Endothelial cell of umbilical vein (primary cell): ENCODE results near the gene RAD51B. TPM values are rescaled to one million over a fixed set of nuclear protein-coding genes. Genes with fewer than 3 reads are reported as not detected.

ENCODE experiments used
- BruUV-seq: library from RNA; stranded (reverse); fragments of 400-500 nt; replicated peaks from 2 replicates; lab custom pipeline; 2021; lab: Mats Ljungman, UMichigan
- CTCF ChIA-PET: fragments of 300-600, 350-600 bp; sonication (Branson Sonifier 250); formaldehyde crosslinking; loops from one replicate; lab custom pipeline; 2021; ENCODE audit warnings: antibody characterized with exemption, inconsistent platforms; lab: Charles Lee
- POLR2A ChIA-PET: fragments of 300-600, 350-600 bp; sonication (Branson Sonifier 250); formaldehyde crosslinking; loops from one replicate; lab custom pipeline; 2021; ENCODE audit warnings: antibody characterized with exemption, inconsistent platforms; lab: Charles Lee
- DNase-seq: peaks from one replicate; pipeline ENCODE4 v3.0.0-alpha.2; 2011; ENCODE audit warnings: low read depth, low spot score
- FAIRE-seq: peaks from 2 replicates; lab custom pipeline; 2011; peaks lifted over from hg19 to GRCh38; lab: Jason Lieb, UNC
- H2AFZ ChIP-seq: 2 replicates; pipeline ENCODE4 v1.6.0; 2012; ENCODE audit warnings: low read depth, low read length, control low read depth, inconsistent platforms
- H3K27ac ChIP-seq: 2 replicates; pipeline ENCODE4 v1.5.1; 2011; ENCODE audit warnings: low read depth, mild to moderate bottlenecking, control low read depth, low read length, moderate library complexity; ENCODE audit not compliant: insufficient read depth
- H3K27me3 ChIP-seq, 2 experiments: 2 replicates each; pipeline versions ENCODE4 v1.6.0 to v1.6.1; 2011; ENCODE audit warnings: low read length in 2 of 2, mixed read lengths in 1 of 2; ENCODE audit not compliant: control insufficient read depth in 2 of 2, insufficient read depth in 2 of 2
- H3K36me3 ChIP-seq, 2 experiments: 2 replicates in 1 of 2; 3 replicates in 1 of 2; pipeline ENCODE4 v1.5.1; 2011; ENCODE audit warnings: low read length in 2 of 2, mild to moderate bottlenecking in 1 of 2, moderate library complexity in 1 of 2; ENCODE audit not compliant: control insufficient read depth in 2 of 2, insufficient read depth in 2 of 2; ENCODE audit errors: extremely low read depth in 1 of 2
- H3K4me1 ChIP-seq: 3 replicates; pipeline ENCODE4 v1.5.1; 2011; ENCODE audit warnings: mild to moderate bottlenecking, low read length; ENCODE audit not compliant: control insufficient read depth, insufficient read depth; ENCODE audit errors: extremely low read depth
- H3K4me2 ChIP-seq: 2 replicates; pipeline ENCODE4 v1.6.1; 2011; ENCODE audit warnings: low read length, control low read depth, mixed read lengths; ENCODE audit not compliant: insufficient read depth
- H3K4me3 ChIP-seq, 3 experiments: fragments of 200-600 bp in 1 of 3; sonication (generic), shearing (Covaris generic) in 1 of 3; replicated peaks in 1 of 3; 2 replicates each; pipeline ENCODE4 v1.5.1; 2011 to 2016; ENCODE audit warnings: control low read depth in 3 of 3, low read length in 3 of 3, mild to moderate bottlenecking in 2 of 3, inconsistent platforms in 1 of 3, low read depth in 1 of 3, moderate library complexity in 1 of 3; ENCODE audit not compliant: insufficient read depth in 1 of 3
- H3K79me2 ChIP-seq: 2 replicates; pipeline ENCODE4 v1.6.0; 2012; ENCODE audit warnings: low read length, inconsistent platforms; ENCODE audit not compliant: control insufficient read depth, insufficient read depth
- H3K9ac ChIP-seq: replicated peaks from 2 replicates; pipeline ENCODE3; 2011; ENCODE audit warnings: low read length, control low read depth; ENCODE audit not compliant: insufficient read depth; ENCODE audit errors: extremely low read depth
- H3K9me1 ChIP-seq: replicated peaks from 3 replicates; pipeline ENCODE4 v1.6.0; 2011; ENCODE audit warnings: mild to moderate bottlenecking, low read length; ENCODE audit not compliant: control insufficient read depth, insufficient read depth; ENCODE audit errors: extremely low read depth
- H3K9me3 ChIP-seq: replicated peaks from 2 replicates; pipeline ENCODE4 v1.5.1; 2012; ENCODE audit warnings: low read length, inconsistent platforms; ENCODE audit not compliant: control insufficient read depth, insufficient read depth
- H4K20me1 ChIP-seq: replicated peaks from 2 replicates; pipeline ENCODE3; 2011; ENCODE audit warnings: mild to moderate bottlenecking, low read length; ENCODE audit not compliant: control insufficient read depth, insufficient read depth; ENCODE audit errors: extremely low read depth
- CTCF ChIP-seq, 2 donors: IDR thresholded peaks; 1 replicate in 1 of 2; 2 replicates in 1 of 2; pipeline ENCODE4 v1.5.1; 2011; ENCODE audit warnings: low read length in 2 of 2, mild to moderate bottlenecking in 2 of 2, moderate library complexity in 2 of 2, control low read depth in 1 of 2, inconsistent platforms in 1 of 2, low read depth in 1 of 2; ENCODE audit not compliant: insufficient read depth in 1 of 2; ENCODE audit errors: extremely low read depth in 1 of 2
- EZH2 ChIP-seq: IDR thresholded peaks from 2 replicates; pipeline ENCODE4 v1.6.1; 2012; ENCODE audit warnings: borderline replicate concordance, low read depth, mild to moderate bottlenecking, moderate library complexity, low read length, inconsistent platforms; ENCODE audit not compliant: severe bottlenecking
- FOS ChIP-seq: IDR thresholded peaks from 2 replicates; pipeline ENCODE4 v1.6.1; 2011; ENCODE audit warnings: mild to moderate bottlenecking, low read length, moderate library complexity, borderline replicate concordance; ENCODE audit not compliant: insufficient read depth
- GATA2 ChIP-seq: IDR thresholded peaks from 2 replicates; pipeline ENCODE4 v1.7.0; 2011; ENCODE audit warnings: low read depth, mild to moderate bottlenecking, moderate library complexity, mixed read lengths, low read length; ENCODE audit not compliant: insufficient read length, insufficient read depth
- JUN ChIP-seq: IDR thresholded peaks from 2 replicates; pipeline ENCODE4 v1.6.1; 2011; ENCODE audit warnings: borderline replicate concordance, low read depth; ENCODE audit not compliant: insufficient read length, insufficient read depth
- MYC ChIP-seq: IDR thresholded peaks from one replicate; pipeline ENCODE4 v1.6.1; 2011; ENCODE audit warnings: mild to moderate bottlenecking, low read depth, low read length
- POLR2A ChIP-seq: IDR thresholded peaks from 2 replicates; pipeline ENCODE4 v1.6.1; 2012; ENCODE audit warnings: low read depth, mild to moderate bottlenecking, control low read depth, low read length
- POLR2AphosphoS5 ChIP-seq: IDR thresholded peaks from 2 replicates; pipeline ENCODE4 v1.6.1; 2012; ENCODE audit warnings: low read depth, mild to moderate bottlenecking, control low read depth, low read length, moderate library complexity; ENCODE audit not compliant: insufficient read depth
- dilution Hi-C: fragments of 300-500 bp; cut with MboI; formaldehyde crosslinking; loops from one replicate; pipeline ENCODE4 v1.15.0; 2019; ENCODE audit warnings: low sequenced_read_pairs; ENCODE audit not compliant: extremely low pct_ligation_motif_present
- intact Hi-C: fragments of 100-400 bp; cut with micrococcal nuclease; formaldehyde crosslinking; loops from one replicate; pipeline ENCODE4 v1.10.0; 2022
- polyA plus RNA-seq, 4 experiments: library from polyadenylated mRNA; depleted of rRNA in 3 of 4; stranded (reverse) in 3 of 4; unstranded in 1 of 4; fragments of >200 nt; gene quantifications; 2 replicates each; pipeline versions ENCODE4 v1.2.1 to v1.2.3, GENCODE V29; 2011 to 2012; ENCODE audit warnings: missing spikeins in 1 of 4
- total RNA-seq: library from RNA; stranded (reverse); gene quantifications from 2 replicates; pipeline ENCODE4 v1.2.3, GENCODE V29; 2021
- TF ChIP-seq, protein P1 (sequence below): IDR thresholded peaks from 2 replicates; pipeline ENCODE4 v1.6.1; 2011; ENCODE audit not compliant: insufficient read depth, insufficient read length

The RAD51B gene
- total and polyA plus RNA-seq, 2 donors (not counting 3 experiments of a cell fraction or from before 2014, with no cell fraction given), result 3.9 to 19.0 TPM

DNA sequence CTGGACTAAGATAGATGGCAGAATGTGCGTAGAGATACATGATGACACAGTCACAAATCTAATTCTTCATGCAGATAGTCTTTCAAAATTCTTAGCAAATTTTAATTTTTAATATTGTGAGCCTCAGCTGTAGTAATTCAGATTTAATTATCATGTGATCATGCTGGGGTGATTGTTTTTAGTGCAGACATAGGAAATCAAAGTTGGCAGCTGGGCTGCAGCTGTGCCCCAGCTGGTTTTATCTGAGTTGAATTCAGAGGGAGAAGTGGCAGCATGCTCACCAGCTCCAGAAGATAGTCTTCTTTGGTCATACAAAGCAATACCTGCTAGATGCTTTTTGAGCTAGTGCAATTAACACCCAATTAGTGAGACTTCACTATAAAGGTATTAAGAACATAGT is 292.9 kb downstream of the RAD51B start:
- dilution Hi-C loops (no loop called here), intact Hi-C loops (no loop called here)
- Histone ChIP-seq H3K4me3 (no peak overlapping the region), H3K79me2 (no peaks in the 10 kb centered on the region), H2AFZ (no peak overlapping the region), H3K36me3 (no peaks in the 10 kb centered on the region), H3K9me1 (no peaks in the 10 kb centered on the region), H3K9ac (no peak overlapping the region), H3K9me3 (no peaks in the 10 kb centered on the region), H3K27me3 (no peaks in the 10 kb centered on the region), H3K4me1 (no peaks in the 10 kb centered on the region), H3K4me2 (no peak overlapping the region), H4K20me1 (no peaks in the 10 kb centered on the region), H3K27ac (no peak overlapping the region)
- POLR2A ChIA-PET, result no interaction called here
- BruUV-seq, result no TSS peak
- DNase-seq, result no peak
- FAIRE-seq, result no peak
- TF ChIP-seq, protein P1, sequence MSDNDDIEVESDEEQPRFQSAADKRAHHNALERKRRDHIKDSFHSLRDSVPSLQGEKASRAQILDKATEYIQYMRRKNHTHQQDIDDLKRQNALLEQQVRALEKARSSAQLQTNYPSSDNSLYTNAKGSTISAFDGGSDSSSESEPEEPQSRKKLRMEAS, result no peak
- no peak for TF ChIP-seq GATA2
- TF ChIP-seq JUN, result no peak
- no peak for TF ChIP-seq FOS
- no peak for TF ChIP-seq POLR2A
- TF ChIP-seq CTCF (IDR thresholded peaks at IDR 0.05; ENCODE audit: extremely low read depth in 1 of 2, insufficient read depth in 1 of 2, low read depth in 1 of 2, low read length in 2 of 2), result no peak
- no peak for TF ChIP-seq MYC
- no peak for TF ChIP-seq POLR2AphosphoS5
- TF ChIP-seq EZH2, result no peak
- CTCF ChIA-PET, result interaction anchor here (1.2 kb wide), 1 partner anchor 26 kb away, joined by 5 read pairs; no protein-coding TSS in a partner anchor
